Ovary (tissue), 3 donors: ENCODE results near the gene RAB28.

Source experiments
- CTCF ChIP-seq, 3 donors: fragments of 450-650 bp in 2 of 3; fragments of 200-600 bp in 1 of 3; IDR thresholded peaks; one replicate each; pipeline versions ENCODE4 v1.5.1 to v1.8.0; 2016 to 2022; ENCODE audit warnings: antibody characterized with exemption in 3 of 3, mild to moderate bottlenecking in 1 of 3
- EP300 ChIP-seq: sonication (generic); formaldehyde crosslinking; IDR thresholded peaks from one replicate; pipeline ENCODE4 v1.6.1; 2017; ENCODE audit warnings: antibody characterized with exemption
- POLR2A ChIP-seq: fragments of 450-650 bp; IDR thresholded peaks from one replicate; pipeline ENCODE4 v1.6.1; 2017; ENCODE audit warnings: antibody characterized with exemption, mild to moderate bottlenecking, moderate library complexity
- donor health status: DM: no; HTN: no; CAD: no.

DNA sequence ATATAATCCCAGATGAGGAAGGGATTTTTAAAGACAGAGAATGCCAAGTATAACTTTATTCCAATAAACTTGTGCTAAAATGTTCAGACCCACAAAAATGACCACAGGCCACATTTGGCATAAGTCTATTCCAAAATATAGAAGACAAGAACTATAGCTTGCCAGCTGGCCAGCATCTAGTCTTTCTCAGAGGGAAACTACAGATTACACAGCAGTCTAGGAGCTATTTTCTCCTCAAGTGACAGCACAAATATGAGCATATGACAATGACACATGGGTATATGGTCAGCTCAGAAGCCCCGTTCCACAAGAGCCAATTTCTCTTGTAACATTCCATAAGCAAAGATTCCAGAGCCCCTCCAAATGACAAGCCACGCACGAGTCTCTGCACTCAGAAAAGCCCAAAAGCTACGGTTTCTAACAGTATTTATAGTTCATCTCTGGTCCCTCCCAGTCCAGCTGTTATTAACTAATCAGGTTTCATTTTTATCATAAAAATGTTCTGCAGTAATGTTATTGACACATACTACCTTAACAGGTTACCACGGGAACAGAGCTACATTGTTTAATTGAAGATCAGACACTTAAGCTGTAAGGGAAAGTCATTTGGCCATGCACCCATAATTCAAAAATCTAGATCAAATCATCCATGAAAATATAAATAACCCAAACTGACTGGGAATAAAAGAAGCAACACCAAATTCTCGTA, 70.3 kb downstream of the RAB28 start:
- no peak for TF ChIP-seq CTCF (IDR thresholded peaks at IDR 0.05)
- TF ChIP-seq POLR2A, result no peak
- TF ChIP-seq EP300, result no peak
